Smooth muscle cell (in vitro differentiated cells): Measurements from ENCODE around the gene MAPK1. TPM values are rescaled to one million over a fixed set of nuclear protein-coding genes. Genes with fewer than 3 reads are reported as not detected.
A peak's percentile ranks its signal among the peaks of the same experiment; 100 is the strongest.
"Not testable (repeated sequence)": the region's sequence is repeated elsewhere in the genome, so short reads cannot be mapped to it uniquely, and the experiment has no call there.

ENCODE experiments used
- DNase-seq: peaks from one replicate; lab custom pipeline; 2025; ENCODE audit not compliant: unreplicated experiment; lab: John Stamatoyannopoulos, UW
- H2AFZ ChIP-seq: fragments of 200-600 bp; sonication (generic); 2 replicates; pipeline ENCODE4 v1.6.0; 2016; ENCODE audit warnings: antibody characterized with exemption, low read depth, mild to moderate bottlenecking
- H3F3A ChIP-seq: fragments of 200-600 bp; sonication (generic); 2 replicates; pipeline ENCODE4 v1.6.0; 2017; ENCODE audit warnings: antibody characterized with exemption, low read depth
- H3K27ac ChIP-seq: fragments of 200-600 bp; sonication (generic); 2 replicates; pipeline ENCODE4 v1.5.1; 2016; ENCODE audit warnings: low read depth, mild to moderate bottlenecking
- H3K27me3 ChIP-seq: fragments of 200-600 bp; sonication (generic); 2 replicates; pipeline ENCODE4 v1.6.1; 2016; ENCODE audit warnings: low read depth, mild to moderate bottlenecking
- H3K36me3 ChIP-seq: fragments of 200-600 bp; sonication (generic); 2 replicates; pipeline ENCODE4 v1.5.1; 2016; ENCODE audit warnings: low read depth
- H3K4me1 ChIP-seq: fragments of 200-600 bp; sonication (generic); 2 replicates; pipeline ENCODE4 v1.5.1; 2016; ENCODE audit warnings: low read depth
- H3K4me2 ChIP-seq: fragments of 200-600 bp; sonication (generic); 2 replicates; pipeline ENCODE4 v1.6.0; 2016; ENCODE audit warnings: mild to moderate bottlenecking
- H3K4me3 ChIP-seq: fragments of 200-600 bp; sonication (generic); 2 replicates; pipeline ENCODE4 v1.5.1; 2016; ENCODE audit warnings: mild to moderate bottlenecking
- H3K79me2 ChIP-seq: fragments of 200-600 bp; sonication (generic); 2 replicates; pipeline ENCODE4 v1.6.0; 2016; ENCODE audit warnings: low read depth, mild to moderate bottlenecking
- H3K9ac ChIP-seq: fragments of 200-600 bp; sonication (generic); 2 replicates; pipeline ENCODE4 v1.6.0; 2016; ENCODE audit warnings: low read depth
- H3K9me3 ChIP-seq: fragments of 200-600 bp; sonication (generic); replicated peaks from 2 replicates; pipeline ENCODE4 v1.5.1; 2016; ENCODE audit warnings: low read depth
- H4K20me1 ChIP-seq: fragments of 200-600 bp; sonication (generic); 2 replicates; pipeline ENCODE4 v1.6.0; 2016; ENCODE audit warnings: low read depth
- CTCF ChIP-seq: fragments of 200-600 bp; sonication (generic); IDR thresholded peaks from 2 replicates; pipeline ENCODE4 v1.5.1; 2017; ENCODE audit warnings: borderline replicate concordance, mild to moderate bottlenecking, antibody characterized with exemption; ENCODE audit not compliant: insufficient read depth, poor library complexity, severe bottlenecking
- WGBS: methylation state at CpG from one replicate; pipeline ENCODE4 v1.1.7; 2016; ENCODE audit warnings: low lambda C conversion rate; 5-methylcytosine and 5-hydroxymethylcytosine counted together
- polyA plus RNA-seq: library from polyadenylated mRNA; unstranded; fragments of >200 nt; fragmentation: Nextera tagmentation; extraction: Ambion mirVana; gene quantifications from 2 replicates; pipeline ENCODE4 v1.2.1, GENCODE V29; 2016
- total RNA-seq: library from RNA; depleted of rRNA; stranded (reverse); fragments of >200 nt; gene quantifications from 2 replicates; pipeline ENCODE4 v1.2.3, GENCODE V29; 2014

MAPK1 gene
- total and polyA plus RNA-seq, 2 experiments from 2014 or later = 57.1 to 62.3 TPM

GRCh38 chr22:21791635-21792625 lies 75.5 kb downstream of the MAPK1 start:
- Histone ChIP-seq H4K20me1 (peaks cover 34% of the 10 kb centered on the region), H3K9me3 (no peaks in the 10 kb centered on the region), H3F3A (no peaks in the 10 kb centered on the region), H3K4me2 (no peak overlapping the region), H3K27me3 (no peaks in the 10 kb centered on the region), H3K36me3 (peaks cover under 1% of the 10 kb centered on the region), H3K4me3 (no peak overlapping the region), H3K9ac (no peak overlapping the region), H2AFZ (no peak overlapping the region), H3K79me2 (peaks cover 7% of the 10 kb centered on the region), H3K27ac (peak overlapping the region; percentile 38), H3K4me1 (no peaks in the 10 kb centered on the region)
- no peak for DNase-seq
- no peak for TF ChIP-seq CTCF
- 86% methylated on average over 11 of the region's 11 CpGs for WGBS

- H3K9ac ChIP-seq = not testable (repeated sequence)
- peak overlapping the region; percentile 38 for H3K27ac ChIP-seq
- peaks cover 30% of the 10 kb centered on the region for H4K20me1 ChIP-seq
These were observed 76.4 kb downstream of the MAPK1 start for GRCh38 chr22:21790849-21791610.

GRCh38 chr22:21790359-21790758 lies 77.1 kb downstream of the MAPK1 start:
- DNase-seq = no peak
- Histone ChIP-seq H2AFZ (no peak overlapping the region), H3K9ac (no peak overlapping the region), H3K4me2 (no peak overlapping the region), H3K36me3 (no peaks in the 10 kb centered on the region), H3K4me1 (no peaks in the 10 kb centered on the region), H3K4me3 (no peak overlapping the region), H3K79me2 (peaks cover 7% of the 10 kb centered on the region), H3K27ac (no peak overlapping the region), H4K20me1 (peaks cover 28% of the 10 kb centered on the region), H3F3A (no peaks in the 10 kb centered on the region), H3K27me3 (no peaks in the 10 kb centered on the region), H3K9me3 (no peaks in the 10 kb centered on the region)
- TF ChIP-seq CTCF = no peak

More at GRCh38 chr22:21790849-21791610, 76.4 kb downstream of the MAPK1 start:
- not testable (repeated sequence) for H3K9me3 ChIP-seq, H3K4me2 ChIP-seq, H3K36me3 ChIP-seq, H3K4me1 ChIP-seq, DNase-seq, H3K4me3 ChIP-seq, H2AFZ ChIP-seq, H3F3A ChIP-seq, H3K79me2 ChIP-seq, H3K27me3 ChIP-seq
- WGBS = 97% methylated on average over 11 of the region's 11 CpGs

GRCh38 chr22:21787565-21787964 lies 79.9 kb downstream of the MAPK1 start:
- not testable (repeated sequence) for H3K27me3 ChIP-seq, DNase-seq, H3K36me3 ChIP-seq, H3K79me2 ChIP-seq, H3F3A ChIP-seq, H2AFZ ChIP-seq, H3K9ac ChIP-seq, H3K4me2 ChIP-seq, H3K4me1 ChIP-seq, H3K27ac ChIP-seq, H3K4me3 ChIP-seq, H3K9me3 ChIP-seq
- peaks cover 28% of the 10 kb centered on the region for H4K20me1 ChIP-seq
- 98% methylated on average over 10 of the region's 10 CpGs for WGBS
